ENCODE measurements around the gene MEX3C. TPM values are rescaled to one million over a fixed set of nuclear protein-coding genes. Genes with fewer than 3 reads are reported as not detected.

MEX3C gene
- 10 to 100 TPM; 51.5 to 52.6 TPM for total RNA-seq

DNA sequence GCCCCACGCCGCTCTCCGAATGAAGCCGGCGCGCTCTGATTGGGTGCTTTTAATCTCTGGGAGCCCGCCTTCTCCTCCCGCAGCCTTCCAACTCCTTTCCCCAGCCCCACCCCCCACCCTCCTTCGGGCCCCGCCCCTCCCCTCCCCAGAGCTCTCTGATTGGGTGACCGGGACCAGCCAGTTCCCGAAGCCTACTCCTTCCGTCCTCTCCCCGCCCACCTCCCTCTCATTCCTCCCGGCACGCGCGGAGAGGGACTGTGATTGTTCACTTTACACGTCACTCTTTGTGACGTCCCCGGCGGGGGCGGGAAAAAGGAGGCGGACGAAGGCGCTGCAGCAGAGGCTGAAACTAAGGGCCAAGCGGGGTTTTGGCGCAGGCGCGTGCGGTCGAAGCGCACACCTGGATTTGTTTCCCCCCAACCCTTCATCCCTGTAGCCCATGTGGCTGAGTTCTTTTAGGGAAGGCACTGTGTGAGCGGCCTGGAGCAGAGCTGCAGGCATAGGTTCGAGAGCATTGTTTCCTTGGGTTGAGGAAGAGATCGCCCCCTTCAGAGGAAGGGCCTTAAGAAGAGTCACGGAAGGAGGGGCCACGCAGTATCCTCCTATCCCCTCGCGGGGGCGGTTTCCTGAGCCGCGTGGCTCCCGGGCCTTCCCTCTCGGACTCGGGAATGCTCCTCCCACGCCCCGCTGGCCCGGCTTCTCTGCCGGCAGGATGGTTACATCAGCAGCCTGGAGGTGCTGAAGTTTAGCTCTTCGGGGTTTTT is at the start of gene MEX3C:
TSS of gene MEX3C (minus strand) at position 21 of the 764 bp plus-strand sequence. CDS start 361 bp downstream, outside the sequence.
- H3K27me3 Mint-ChIP-seq, result no peaks in the 10 kb centered on the region
- CTCF ChIA-PET, result interaction anchor here (0.9 to 1.6 kb wide), 9 partner anchors 10 to 166 kb away, joined by 3 to 6 read pairs (median 4); no protein-coding TSS in a partner anchor
- intact Hi-C loops (cut with micrococcal nuclease), result no loop called here

DNA sequence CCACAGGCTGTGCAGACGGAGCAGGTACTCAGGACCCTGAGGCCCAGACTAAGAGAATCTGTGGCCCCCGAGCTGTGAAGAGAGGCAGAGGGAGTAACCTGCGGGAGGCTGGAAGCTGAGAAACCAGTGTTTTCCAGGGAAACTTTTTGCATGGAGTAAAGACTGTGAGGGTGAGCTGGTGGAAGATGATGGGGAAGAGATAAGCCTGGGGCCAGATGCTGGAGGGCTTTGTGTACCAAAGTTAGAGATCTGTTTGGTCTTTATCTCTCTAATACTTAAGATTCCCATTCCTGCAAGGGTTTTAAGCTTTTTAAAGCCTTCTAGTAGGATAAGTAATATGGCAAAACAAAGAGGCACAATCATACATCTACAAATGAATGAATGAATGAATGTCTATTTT is 43.7 kb upstream of the MEX3C start:
- no peak overlapping the region for H3K4me3 Mint-ChIP-seq
- H3K27ac Mint-ChIP-seq, result no peak overlapping the region
- POLR2A ChIA-PET, result no interaction called here
- H3K36me3 Mint-ChIP-seq (ENCODE audit: low read depth), result no peaks in the 10 kb centered on the region
- intact Hi-C loops (cut with micrococcal nuclease), result no loop called here
- TF ChIP-seq, protein P1, sequence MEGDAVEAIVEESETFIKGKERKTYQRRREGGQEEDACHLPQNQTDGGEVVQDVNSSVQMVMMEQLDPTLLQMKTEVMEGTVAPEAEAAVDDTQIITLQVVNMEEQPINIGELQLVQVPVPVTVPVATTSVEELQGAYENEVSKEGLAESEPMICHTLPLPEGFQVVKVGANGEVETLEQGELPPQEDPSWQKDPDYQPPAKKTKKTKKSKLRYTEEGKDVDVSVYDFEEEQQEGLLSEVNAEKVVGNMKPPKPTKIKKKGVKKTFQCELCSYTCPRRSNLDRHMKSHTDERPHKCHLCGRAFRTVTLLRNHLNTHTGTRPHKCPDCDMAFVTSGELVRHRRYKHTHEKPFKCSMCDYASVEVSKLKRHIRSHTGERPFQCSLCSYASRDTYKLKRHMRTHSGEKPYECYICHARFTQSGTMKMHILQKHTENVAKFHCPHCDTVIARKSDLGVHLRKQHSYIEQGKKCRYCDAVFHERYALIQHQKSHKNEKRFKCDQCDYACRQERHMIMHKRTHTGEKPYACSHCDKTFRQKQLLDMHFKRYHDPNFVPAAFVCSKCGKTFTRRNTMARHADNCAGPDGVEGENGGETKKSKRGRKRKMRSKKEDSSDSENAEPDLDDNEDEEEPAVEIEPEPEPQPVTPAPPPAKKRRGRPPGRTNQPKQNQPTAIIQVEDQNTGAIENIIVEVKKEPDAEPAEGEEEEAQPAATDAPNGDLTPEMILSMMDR (IDR thresholded peaks at IDR 0.05), result no peak
- H3K9me3 Mint-ChIP-seq, result no peaks in the 10 kb centered on the region
- H3K4me1 Mint-ChIP-seq (ENCODE audit: low read depth), result peaks cover 2% of the 10 kb centered on the region
- no peak for DNase-seq
- no peak for ATAC-seq
- CTCF ChIA-PET, result no interaction called here
- H3K27me3 Mint-ChIP-seq, result no peaks in the 10 kb centered on the region

More for the DNA sequence above, at the start of gene MEX3C:
- Mint-ChIP-seq H3K4me1 (ENCODE audit: low read depth) (peaks cover 18% of the 10 kb centered on the region), H3K9me3 (no peaks in the 10 kb centered on the region), H3K36me3 (ENCODE audit: low read depth) (peaks cover 29% of the 10 kb centered on the region), H3K4me3 (peak within 1 kb of the TSS; percentile 85), H3K27ac (peak within 1 kb of the TSS; percentile 97)
- peak; percentile 100 for DNase-seq
- peak; percentile 85 for ATAC-seq
- POLR2A ChIA-PET, result interaction anchor here (0.9 to 5.3 kb wide), 10 partner anchors 9 to 61 kb away, joined by 3 to 39 read pairs (median 4); no protein-coding TSS in a partner anchor
- TF ChIP-seq, protein P1 (IDR thresholded peaks at IDR 0.05), result no peak

DNA sequence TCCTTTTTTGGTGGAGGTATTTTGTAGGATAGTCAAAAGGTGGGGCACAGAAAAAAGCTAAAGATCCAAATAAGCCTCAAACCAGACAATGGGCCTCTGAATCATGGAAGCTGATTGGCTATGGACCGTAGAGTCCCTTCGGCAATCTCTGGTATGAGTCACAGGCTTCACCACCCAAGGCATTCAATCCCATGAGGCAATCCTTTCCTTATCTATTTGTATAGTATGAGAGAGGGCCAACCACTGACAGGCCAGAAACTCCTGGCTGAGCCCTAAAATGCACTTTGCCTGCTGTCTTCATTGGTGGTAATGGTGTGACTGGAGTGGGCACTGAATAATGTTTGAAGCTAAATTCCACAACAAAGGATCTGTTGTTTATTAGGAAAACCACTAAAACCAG is 38.7 kb upstream of the MEX3C start:
- peak; percentile 9 for DNase-seq
- Mint-ChIP-seq H3K27ac (peak overlapping the region; percentile 57), H3K27me3 (peaks cover 4% of the 10 kb centered on the region), H3K4me3 (no peak overlapping the region), H3K4me1 (ENCODE audit: low read depth) (peaks cover 25% of the 10 kb centered on the region), H3K36me3 (ENCODE audit: low read depth) (no peaks in the 10 kb centered on the region), H3K9me3 (no peaks in the 10 kb centered on the region)
- CTCF ChIA-PET, result interaction anchor here (1.6 kb wide), 1 partner anchor 127 kb away, joined by 4 read pairs; no protein-coding TSS in a partner anchor
- POLR2A ChIA-PET, result interaction anchor here (1.4 to 1.5 kb wide), 2 partner anchors 40 to 50 kb away, joined by 3 to 5 read pairs; no protein-coding TSS in a partner anchor
- intact Hi-C loops (cut with micrococcal nuclease), result no loop called here
- TF ChIP-seq, protein P1 (IDR thresholded peaks at IDR 0.05), result no peak
- ATAC-seq, result no peak

DNA sequence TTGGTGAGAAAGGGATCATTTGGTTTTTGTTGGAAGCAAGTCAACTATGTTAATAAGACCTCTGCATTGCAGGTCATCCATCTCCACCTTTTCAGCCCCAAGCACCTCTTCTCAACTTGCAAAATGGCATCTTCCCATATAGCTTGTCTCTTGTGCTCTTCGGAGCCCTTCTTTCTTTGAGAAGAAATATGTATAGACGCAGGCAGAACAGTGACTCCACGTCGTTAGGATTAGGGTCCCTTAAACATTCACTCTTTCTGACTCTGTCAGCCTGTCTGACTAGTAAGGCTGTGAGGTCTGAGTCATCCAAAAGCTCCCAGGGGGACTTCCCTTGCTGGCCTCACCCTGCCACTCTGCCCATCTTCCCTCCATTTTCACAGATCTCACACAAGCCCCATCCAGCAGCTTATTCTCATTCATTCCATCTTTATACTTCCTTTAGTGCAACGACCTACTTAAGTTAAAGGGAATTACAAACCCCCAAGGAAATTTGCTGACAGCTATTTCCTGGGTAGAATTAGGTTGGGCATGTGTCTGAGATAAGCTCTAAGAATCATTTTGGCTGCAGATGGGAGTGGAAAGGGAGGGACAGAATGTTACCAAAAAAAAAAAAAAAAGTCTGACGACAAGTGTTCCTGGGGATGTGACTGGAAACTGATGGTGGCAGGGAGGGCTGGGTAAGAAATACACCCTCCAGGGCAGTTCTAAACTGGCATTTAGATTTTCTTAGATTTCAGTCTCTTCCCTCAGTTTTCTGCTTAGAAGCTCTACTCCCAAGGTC is 37.7 kb upstream of the MEX3C start:
- POLR2A ChIA-PET, result interaction anchor here (1.0 to 1.5 kb wide), 3 partner anchors 9 to 49 kb away, joined by 3 to 5 read pairs (median 4); no protein-coding TSS in a partner anchor

More for the DNA sequence above, 37.7 kb upstream of the MEX3C start:
- Mint-ChIP-seq H3K27ac (peak overlapping the region; percentile 66), H3K4me1 (ENCODE audit: low read depth) (peaks cover 25% of the 10 kb centered on the region), H3K27me3 (peaks cover 4% of the 10 kb centered on the region), H3K4me3 (peak overlapping the region; percentile 0), H3K36me3 (ENCODE audit: low read depth) (no peaks in the 10 kb centered on the region), H3K9me3 (no peaks in the 10 kb centered on the region)
- DNase-seq, result peak; percentile 72
- TF ChIP-seq, protein P1 (IDR thresholded peaks at IDR 0.05), result no peak
- intact Hi-C loops (cut with micrococcal nuclease), result no loop called here
- ATAC-seq, result peak; percentile 96
- CTCF ChIA-PET, result interaction anchor here (1.6 kb wide), 1 partner anchor 126 kb away, joined by 4 read pairs; no protein-coding TSS in a partner anchor
